ENCODE results near the gene SNTA1.
A peak's percentile ranks its signal among the peaks of the same experiment; 100 is the strongest.
"Not testable (repeated sequence)": the region's sequence is repeated elsewhere in the genome, so short reads cannot be mapped to it uniquely, and the experiment has no call there.

Gene SNTA1

DNA sequence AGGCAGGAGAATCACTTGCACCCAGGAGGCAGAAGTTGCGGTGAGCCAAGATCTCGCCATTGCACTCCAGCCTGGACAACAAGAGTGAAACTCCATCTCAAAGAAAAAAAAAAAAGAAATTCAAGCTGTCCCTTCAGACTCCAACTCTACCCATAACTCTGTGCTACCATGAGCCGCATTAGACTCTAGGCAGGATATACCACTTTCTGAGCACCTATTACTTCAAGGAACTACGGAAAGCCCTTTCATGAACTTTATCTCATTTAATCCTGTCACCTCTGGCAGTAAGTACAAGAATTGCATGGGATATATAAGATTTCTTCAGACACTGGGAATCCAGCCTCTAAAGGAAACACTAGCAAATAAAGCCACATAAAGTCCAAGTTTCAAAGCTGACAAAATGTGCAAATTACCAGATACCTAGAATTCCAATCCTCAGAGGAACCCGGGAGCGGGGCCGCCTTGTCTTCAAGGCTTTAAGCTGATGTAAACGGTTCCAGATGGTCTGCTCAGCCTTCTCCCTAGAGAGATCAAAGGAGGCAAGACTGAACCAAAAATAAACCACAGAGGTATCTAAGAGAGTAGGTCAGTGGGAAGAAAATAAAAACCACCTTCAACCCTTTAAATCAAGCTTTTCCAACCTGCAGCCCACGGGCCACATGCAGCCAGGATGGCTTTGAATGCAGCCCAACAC, 51.7 kb downstream of the SNTA1 start:
- no peak for DNase-seq

DNA sequence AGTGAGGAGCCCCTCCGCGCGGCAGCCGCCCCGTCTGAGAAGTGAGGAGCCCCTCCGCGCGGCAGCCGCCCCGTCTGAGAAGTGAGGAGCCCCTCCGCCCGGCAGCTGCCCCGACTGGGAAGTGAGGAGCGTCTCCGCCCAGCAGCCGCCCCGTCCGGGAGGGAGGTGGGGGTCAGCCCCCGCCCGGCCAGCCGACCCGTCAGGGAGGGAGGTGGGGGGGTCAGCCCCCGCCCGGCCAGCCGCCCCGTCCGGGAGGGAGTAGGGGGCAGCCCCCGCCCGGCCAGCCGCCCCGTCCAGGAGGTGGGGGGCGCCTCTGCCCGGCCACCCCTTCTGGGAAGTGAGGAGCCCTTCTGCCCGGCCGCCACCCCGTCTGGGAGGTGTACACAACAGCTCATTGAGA, 54.2 kb downstream of the SNTA1 start:
- not testable (repeated sequence) for DNase-seq

GRCh38 chr20:33388268-33388667, 55.3 kb downstream of the SNTA1 start:
- no peak for DNase-seq

DNA sequence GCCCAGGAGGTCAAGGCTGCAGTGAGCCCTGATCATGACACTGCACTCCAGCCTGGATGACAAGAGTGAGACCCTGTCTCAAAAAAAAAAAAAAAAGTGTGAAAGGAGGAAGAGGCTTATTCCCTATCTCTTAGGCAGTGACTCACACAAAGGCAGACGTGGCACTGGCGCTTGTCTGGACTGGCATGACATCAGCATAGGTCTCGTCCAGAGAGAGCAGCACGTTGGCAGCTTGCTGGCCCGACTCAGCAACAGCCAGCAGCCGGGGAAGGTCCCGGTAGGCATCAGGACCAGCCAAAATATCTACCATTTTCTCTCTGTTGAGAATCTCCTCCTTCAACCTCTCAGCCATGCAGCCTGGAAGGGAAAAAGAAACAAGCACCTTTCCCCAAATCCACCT, 56.4 kb downstream of the SNTA1 start:
- DNase-seq = no peak

- no peak for DNase-seq
Observed at GRCh38 chr20:33386673-33387072, 56.9 kb downstream of the SNTA1 start.

DNA sequence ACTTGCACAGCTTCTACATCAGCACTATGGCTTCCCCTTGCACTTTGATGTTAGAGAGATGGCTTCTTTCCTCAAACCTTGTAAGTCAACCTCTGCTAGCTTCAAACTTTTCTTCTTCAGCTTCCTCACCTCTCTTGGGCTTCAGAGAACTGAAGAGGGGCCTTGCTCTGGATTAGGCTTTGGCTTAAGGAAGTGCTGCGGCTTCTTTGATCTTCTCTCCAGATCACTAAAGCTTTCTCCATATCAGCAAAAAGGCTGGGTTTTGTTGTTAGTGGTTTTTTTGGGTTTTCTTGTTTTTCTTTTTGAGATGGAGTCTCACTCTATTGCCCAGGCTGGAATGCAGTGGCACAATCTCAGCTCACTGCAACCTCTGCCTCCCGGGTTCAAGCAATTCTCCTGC, 66.2 kb downstream of the SNTA1 start:
- peak in 1 of 2 donors; percentile 12 for DNase-seq

DNA sequence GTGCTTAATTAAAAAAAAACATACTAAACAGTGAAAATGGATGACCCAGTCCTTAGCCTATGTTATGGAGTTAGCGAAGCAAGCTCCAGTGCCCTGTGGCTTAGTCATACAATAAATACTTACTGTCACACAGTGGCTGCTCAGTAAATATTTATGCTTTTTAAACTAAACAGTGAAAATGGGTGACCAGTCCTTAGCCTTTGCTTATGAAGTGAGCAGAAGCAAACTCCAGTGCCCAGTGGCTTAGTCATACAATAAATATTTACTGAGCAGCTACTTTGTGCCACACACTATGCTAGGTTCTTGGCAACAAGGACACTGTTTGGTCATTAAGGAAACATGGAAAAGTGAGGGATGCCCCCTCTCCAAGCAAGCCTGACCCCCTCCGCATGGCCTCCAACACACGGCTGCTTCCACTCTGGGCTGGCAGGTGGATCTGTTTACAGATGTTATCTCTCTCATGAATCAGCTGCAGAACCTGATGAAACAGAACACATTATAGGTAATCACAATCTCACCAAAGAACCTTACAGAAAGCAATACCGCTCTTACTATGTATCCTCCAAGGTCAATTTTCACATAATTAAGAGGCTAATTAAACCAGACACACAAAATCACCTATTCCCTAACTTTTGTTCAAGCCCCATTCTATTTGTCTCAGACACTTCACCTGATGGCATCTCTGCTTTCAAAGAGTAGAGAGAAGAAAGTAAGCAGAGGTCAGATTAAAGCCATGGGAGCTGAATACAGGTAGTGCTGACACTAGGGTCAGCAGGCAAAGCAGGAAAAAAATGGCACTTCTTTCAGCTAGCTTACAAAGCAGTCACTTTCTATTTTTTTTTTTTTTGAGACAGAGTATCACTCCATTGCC, 69.6 kb downstream of the SNTA1 start:
- DNase-seq = no peak

- no peak for DNase-seq
Observed at GRCh38 chr20:33372993-33373441, 70.5 kb downstream of the SNTA1 start.

GRCh38 chr20:33370291-33370690, 73.3 kb downstream of the SNTA1 start:
- DNase-seq = peak; percentile 81 to 88

DNA sequence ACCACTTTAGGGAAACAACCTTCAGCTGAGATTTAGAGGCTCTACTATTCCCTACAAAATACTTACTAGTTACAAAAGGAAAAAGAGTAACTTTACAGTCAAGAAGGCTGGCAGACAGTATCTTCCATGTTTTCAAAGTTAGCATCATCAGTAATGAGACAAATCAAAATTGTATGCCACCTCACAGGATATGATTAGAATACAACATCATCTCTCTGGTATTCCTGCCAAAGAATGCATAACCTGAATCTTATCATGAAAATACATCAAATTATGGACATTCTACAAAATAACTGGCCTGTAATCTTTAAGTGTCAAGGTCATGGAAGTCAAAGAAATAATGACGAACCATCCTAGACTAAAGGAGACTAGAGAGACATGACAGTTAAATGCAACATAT, 80.7 kb downstream of the SNTA1 start:
- DNase-seq = no peak

- no peak for DNase-seq
Observed at GRCh38 chr20:33359399-33360261, 83.9 kb downstream of the SNTA1 start.

Measured in CD4-positive, alpha-beta T cell treated with Interferon alpha-2 for 1 hour (primary cell).